ENCODE measurements around the gene TRIM36. TPM values are rescaled to one million over a fixed set of nuclear protein-coding genes. Genes with fewer than 3 reads are reported as not detected.

TRIM36 gene
- total RNA-seq, 1 experiment from 2014 or later: 12.6 TPM

GRCh38 chr5:115209279-115209678, 39.6 kb upstream of the TRIM36 start:
- ATAC-seq: no peak
- Histone ChIP-seq H3K9me2 (ENCODE audit: insufficient read depth) (no peaks in the 10 kb centered on the region), H3K27ac (ENCODE audit: low read depth, low read length) (no peak overlapping the region), H3K27me3 (ENCODE audit: insufficient read depth, low read length) (no peaks in the 10 kb centered on the region), H4K20me1 (ENCODE audit: insufficient read depth) (no peaks in the 10 kb centered on the region), H3K79me2 (ENCODE audit: insufficient read depth, low read length) (no peaks in the 10 kb centered on the region), H2AFZ (ENCODE audit: low read depth, low read length, poor library complexity, severe bottlenecking) (no peak overlapping the region), H3K4me3 (replicated peaks in 1 of 2; ENCODE audit: low read depth in 1 of 2, low read length in 2 of 2) (no peak overlapping the region), H3K9ac (ENCODE audit: low read length) (no peak overlapping the region), H3K9me3 (ENCODE audit: control insufficient read depth in 1 of 2, insufficient read depth in 1 of 2, low read depth in 1 of 2, low read length in 2 of 2) (no peaks in the 10 kb centered on the region), H3K4me2 (ENCODE audit: low read length) (no peak overlapping the region), H3K4me1 (ENCODE audit: control insufficient read depth in 1 of 2, insufficient read depth in 2 of 2, low read length in 2 of 2) (no peaks in the 10 kb centered on the region), H3K36me3 (ENCODE audit: control insufficient read depth in 1 of 2, insufficient read depth in 2 of 2, low read length in 2 of 2) (no peaks in the 10 kb centered on the region)
- RAD21 ChIA-PET (ENCODE audit: low non-redundant PET in 1 of 2, low total read pairs in 2 of 2, uncharacterized antibody in 2 of 2, unreplicated experiment in 2 of 2): interaction anchor here in 1 of 2 experiments (0.6 kb wide), 1 partner anchor 113 kb away, joined by 4 read pairs; no protein-coding TSS in a partner anchor
- intact Hi-C loops (cut with micrococcal nuclease): no loop called here
- no TSS peak for BruUV-seq (replicated peaks)
- CTCF ChIA-PET: no interaction called here
- POLR2A ChIA-PET: no interaction called here
- DNase-seq (ENCODE audit: low read depth, low spot score): no peak
- no peak for TF ChIP-seq MAX (IDR thresholded peaks at IDR 0.05)
- TF ChIP-seq ATF3 (IDR thresholded peaks at IDR 0.05): no peak
- TF ChIP-seq ZFX (IDR thresholded peaks at IDR 0.05): no peak
- no peak for TF ChIP-seq SRF (IDR thresholded peaks at IDR 0.05; ENCODE audit: low read depth)
- no peak for TF ChIP-seq SIN3A (IDR thresholded peaks at IDR 0.05; ENCODE audit: low read depth)
- TF ChIP-seq CTCF (IDR thresholded peaks at IDR 0.05 in 2 of 3, conservative IDR thresholded peaks at IDR 0.05 in 1 of 3; ENCODE audit: borderline replicate concordance in 1 of 3, insufficient read depth in 1 of 3, low read depth in 2 of 3, low read length in 2 of 3): no peak
- TF ChIP-seq RAD21 (IDR thresholded peaks at IDR 0.05; ENCODE audit: low read depth): no peak

DNA sequence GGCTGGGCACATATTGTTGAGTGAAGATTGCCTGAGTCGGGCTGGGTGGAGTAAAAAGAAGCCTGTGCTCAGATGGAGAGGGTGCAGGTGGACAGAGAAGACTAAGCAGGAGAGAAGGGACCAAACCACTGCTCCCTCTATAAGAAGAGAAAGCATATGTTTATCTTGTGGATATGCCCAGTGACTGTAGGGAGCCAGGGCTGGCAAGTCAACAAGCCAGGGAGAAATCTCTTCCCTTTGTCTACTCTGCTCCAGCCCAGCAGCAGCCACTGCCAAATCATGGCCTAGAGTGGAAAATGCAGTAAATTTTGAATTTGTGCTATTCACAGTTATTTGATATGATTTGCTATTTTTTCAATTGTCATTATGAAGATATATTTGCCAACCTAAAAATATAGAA, 33.2 kb upstream of the TRIM36 start:
- Histone ChIP-seq H3K36me3 (ENCODE audit: control insufficient read depth in 1 of 2, insufficient read depth in 2 of 2, low read length in 2 of 2) (no peaks in the 10 kb centered on the region), H3K4me3 (replicated peaks in 1 of 2; ENCODE audit: low read depth in 1 of 2, low read length in 2 of 2) (no peak overlapping the region), H3K9me2 (ENCODE audit: insufficient read depth) (no peaks in the 10 kb centered on the region), H3K4me1 (ENCODE audit: control insufficient read depth in 1 of 2, insufficient read depth in 2 of 2, low read length in 2 of 2) (no peaks in the 10 kb centered on the region), H3K27ac (ENCODE audit: low read depth, low read length) (no peak overlapping the region), H3K9me3 (ENCODE audit: control insufficient read depth in 1 of 2, insufficient read depth in 1 of 2, low read depth in 1 of 2, low read length in 2 of 2) (no peaks in the 10 kb centered on the region), H3K27me3 (ENCODE audit: insufficient read depth, low read length) (no peaks in the 10 kb centered on the region), H3K9ac (ENCODE audit: low read length) (no peak overlapping the region), H4K20me1 (ENCODE audit: insufficient read depth) (no peaks in the 10 kb centered on the region), H3K4me2 (ENCODE audit: low read length) (no peak overlapping the region), H3K79me2 (ENCODE audit: insufficient read depth, low read length) (no peaks in the 10 kb centered on the region), H2AFZ (ENCODE audit: low read depth, low read length, poor library complexity, severe bottlenecking) (no peak overlapping the region)
- TF ChIP-seq SRF (IDR thresholded peaks at IDR 0.05; ENCODE audit: low read depth) (no peak), JUND (IDR thresholded peaks at IDR 0.05) (no peak), CTCF (IDR thresholded peaks at IDR 0.05 in 2 of 3, conservative IDR thresholded peaks at IDR 0.05 in 1 of 3; ENCODE audit: borderline replicate concordance in 1 of 3, insufficient read depth in 1 of 3, low read depth in 2 of 3, low read length in 2 of 3) (no peak), REST (IDR thresholded peaks at IDR 0.05; ENCODE audit: low read depth) (no peak), SIN3A (IDR thresholded peaks at IDR 0.05; ENCODE audit: low read depth) (no peak)
- ChIA-PET POLR2A (no interaction called here), RAD21 (ENCODE audit: low non-redundant PET in 1 of 2, low total read pairs in 2 of 2, uncharacterized antibody in 2 of 2, unreplicated experiment in 2 of 2) (no interaction called here), CTCF (no interaction called here)
- BruUV-seq (replicated peaks): no TSS peak
- DNase-seq (ENCODE audit: low read depth, low spot score) (no peak), ATAC-seq (no peak)
- intact Hi-C loops (cut with micrococcal nuclease): no loop called here
